Activated T-cell treated with anti-CD3 and anti-CD28 coated beads, Interleukin-2, amount 50 U/mL, for 4 hours (primary cell): Measurements from ENCODE around the gene ZNF689. TPM values are rescaled to one million over a fixed set of nuclear protein-coding genes. Genes with fewer than 3 reads are reported as not detected.

Source experiments
- ATAC-seq, 2 donors: fragments of 200-7000 bp; cut with Tn5 transposase; one replicate each; pipeline ENCODE4 v1.10.0; 2021
- DNase-seq: peaks from one replicate; pipeline ENCODE4 v3.0.0-alpha.2; 2020
- H3K27me3 Mint-ChIP-seq: one replicate; pipeline ENCODE4 v1.8.0; 2021; ENCODE audit warnings: low read depth, mixed read lengths
- H3K36me3 Mint-ChIP-seq: one replicate; pipeline ENCODE4 v1.8.0; 2022; ENCODE audit warnings: mixed read lengths; ENCODE audit not compliant: insufficient read depth
- H3K4me1 Mint-ChIP-seq: one replicate; pipeline ENCODE4 v1.8.0; 2021; ENCODE audit warnings: low read depth, mixed read lengths
- H3K4me3 Mint-ChIP-seq: one replicate; pipeline ENCODE4 v1.8.0; 2021; ENCODE audit warnings: mild to moderate bottlenecking, moderate library complexity, mixed read lengths
- H3K9me3 Mint-ChIP-seq: one replicate; pipeline ENCODE4 v1.8.0; 2021; ENCODE audit warnings: mixed read lengths
- total RNA-seq, 3 donors: library from RNA; stranded (reverse); gene quantifications; one replicate each; pipeline ENCODE4 v1.2.1, GENCODE V29; 2021

Gene ZNF689
- total RNA-seq, 3 donors from 2014 or later: 15.4 to 16.9 (median 16.0) TPM

DNA sequence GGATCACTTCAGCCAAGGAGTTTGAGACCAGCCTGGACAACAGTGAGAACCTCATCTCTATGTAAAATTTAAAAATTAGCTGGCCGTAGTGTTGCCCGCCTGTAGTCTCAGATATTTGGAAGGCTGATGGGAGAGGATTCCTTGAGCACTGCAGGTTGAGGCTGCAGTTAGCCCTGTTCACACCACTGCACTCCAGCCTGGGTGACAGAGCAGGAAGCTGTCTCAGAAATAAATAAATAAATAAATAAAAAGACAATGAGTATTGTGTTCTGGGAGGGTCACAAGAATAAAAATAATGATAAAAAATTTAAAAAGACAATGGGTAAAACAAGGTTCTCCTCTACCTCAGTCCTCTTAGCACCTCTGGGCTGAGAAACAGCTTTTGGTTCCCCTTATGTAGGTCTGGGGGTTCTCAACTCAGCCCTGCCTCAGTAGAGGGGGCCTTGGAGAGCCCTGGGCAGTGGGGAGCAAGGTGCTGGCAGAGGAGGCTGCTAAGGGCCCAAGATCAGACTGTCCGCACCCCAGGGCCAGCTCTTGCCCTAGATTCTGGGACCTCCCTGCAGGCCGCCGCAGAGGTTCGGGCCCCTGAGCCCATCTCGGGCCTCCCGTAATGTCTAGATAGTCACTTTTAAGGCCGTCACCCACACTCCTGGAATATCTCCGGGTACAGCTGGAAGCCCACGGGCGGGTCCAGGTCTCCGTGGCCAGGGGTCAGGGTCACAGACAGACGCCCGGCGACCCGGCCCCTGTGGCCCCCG lies 55.5 kb downstream of the ZNF689 start:
- Mint-ChIP-seq H3K27me3 (no peaks in the 10 kb centered on the region), H3K4me3 (no peak overlapping the region), H3K9me3 (no peaks in the 10 kb centered on the region), H3K36me3 (peaks cover 15% of the 10 kb centered on the region), H3K4me1 (peaks cover 58% of the 10 kb centered on the region)
- ATAC-seq (no peak), DNase-seq (no peak)

DNA sequence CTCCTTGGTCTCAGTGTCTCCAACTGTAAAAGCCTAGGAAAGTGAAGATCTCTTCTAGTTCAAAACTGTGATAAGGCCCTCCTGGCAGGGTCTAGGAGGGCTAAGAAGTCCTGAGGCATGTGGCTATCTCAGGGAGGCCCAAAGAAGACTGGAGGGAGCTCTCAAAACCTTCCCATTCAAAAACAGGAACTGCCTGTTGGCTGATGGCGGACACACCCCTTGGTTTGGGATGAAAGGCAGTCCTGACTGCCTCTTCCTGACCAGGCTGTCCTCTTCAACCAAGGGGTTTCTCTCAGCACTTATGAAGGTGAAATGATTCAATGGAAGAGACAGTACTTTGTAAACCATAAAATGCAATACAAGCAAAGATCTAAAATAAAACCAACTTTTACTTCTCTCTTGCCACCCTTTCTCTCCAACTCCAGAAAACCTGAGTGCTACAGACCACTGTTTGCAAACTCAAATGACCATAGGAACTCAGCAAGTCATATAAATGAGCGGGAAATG lies 56.7 kb downstream of the ZNF689 start:
- no peak overlapping the region for H3K4me3 Mint-ChIP-seq

DNA sequence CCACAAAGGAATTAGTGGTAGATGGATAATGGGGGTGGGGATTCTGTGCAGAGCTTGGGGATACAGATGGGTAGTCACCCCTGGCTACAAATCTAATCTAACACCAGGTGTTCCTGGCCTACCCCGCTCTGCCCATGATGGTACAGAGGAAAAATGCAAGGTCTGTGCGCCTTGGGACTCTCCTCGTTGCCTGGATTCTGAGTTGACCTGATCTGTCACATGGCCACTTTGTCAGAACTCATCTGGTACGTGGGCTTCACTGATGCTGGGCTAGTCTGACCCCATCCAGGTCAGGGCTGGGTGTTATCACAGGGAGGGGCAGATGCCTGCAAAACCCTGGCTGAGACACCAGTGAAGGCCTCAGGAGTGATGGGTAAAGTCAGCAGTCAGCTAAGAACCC lies 57.2 kb downstream of the ZNF689 start:
- no peaks in the 10 kb centered on the region for H3K27me3 Mint-ChIP-seq
- H3K4me1 Mint-ChIP-seq: peaks cover 58% of the 10 kb centered on the region
- DNase-seq: no peak
- no peak overlapping the region for H3K4me3 Mint-ChIP-seq
- peaks cover 15% of the 10 kb centered on the region for H3K36me3 Mint-ChIP-seq
- ATAC-seq: no peak
- H3K9me3 Mint-ChIP-seq: no peaks in the 10 kb centered on the region

More for the DNA sequence above, 56.7 kb downstream of the ZNF689 start:
- peaks cover 58% of the 10 kb centered on the region for H3K4me1 Mint-ChIP-seq
- peaks cover 15% of the 10 kb centered on the region for H3K36me3 Mint-ChIP-seq
- H3K27me3 Mint-ChIP-seq: no peaks in the 10 kb centered on the region
- DNase-seq (no peak), ATAC-seq (no peak)
- no peaks in the 10 kb centered on the region for H3K9me3 Mint-ChIP-seq

Other genes with a start within 250 kb of the ZNF689 start
- gene TBC1D10B, start 239.9 kb downstream of the ZNF689 start, total RNA-seq: 10 to 100 TPM; 48.2 to 52.5 (median 49.6) TPM
- under 1 TPM in 1 of 3 donors, not detected in 2; 0.76 TPM for gene MYL11, start 235.6 kb downstream of the ZNF689 start, total RNA-seq
- gene SEPTIN1, start 227.8 kb downstream of the ZNF689 start, total RNA-seq: 100 to 1,000 TPM; 133 to 164 (median 152) TPM
- gene ZNF48, start 215.0 kb downstream of the ZNF689 start, total RNA-seq: 10 to 100 TPM; 18.0 to 19.2 (median 18.1) TPM
- gene ZNF771, start 202.8 kb downstream of the ZNF689 start, total RNA-seq: 1 to 10 TPM; 7.1 to 9.8 (median 9.4) TPM
- gene DCTPP1, start 180.4 kb downstream of the ZNF689 start, total RNA-seq: 100 to 1,000 TPM; 226 to 283 (median 250) TPM
- 10 to 100 TPM; 64.5 to 69.1 (median 67.1) TPM for gene SEPHS2, start 164.5 kb downstream of the ZNF689 start, total RNA-seq
- gene ITGAL, start 137.6 kb downstream of the ZNF689 start, total RNA-seq: 100 to 1,000 TPM; 193 to 259 (median 220) TPM
- gene ZNF768, start 83.8 kb downstream of the ZNF689 start, total RNA-seq: 10 to 100 TPM in 2 of 3 donors, 1 to 10 TPM in 1; 9.1 to 10.7 (median 10.5) TPM
- 10 to 100 TPM; 14.2 to 15.4 (median 15.2) TPM for gene ZNF747, start 75.5 kb downstream of the ZNF689 start, total RNA-seq
- gene ZNF764, start 52.0 kb downstream of the ZNF689 start, total RNA-seq: 10 to 100 TPM; 21.2 to 23.4 (median 22.5) TPM
- gene ZNF688, start 38.7 kb downstream of the ZNF689 start, total RNA-seq: 1 to 10 TPM; 5.6 to 8.1 (median 7.4) TPM
- 1 to 10 TPM; 4.7 to 9.5 (median 6.8) TPM for gene ZNF785, start 24.7 kb downstream of the ZNF689 start, total RNA-seq
- gene PRR14, start 40.6 kb upstream of the ZNF689 start, total RNA-seq: 10 to 100 TPM; 65.1 to 85.3 (median 71.0) TPM
- gene FBRS, start 48.0 kb upstream of the ZNF689 start, total RNA-seq: 100 to 1,000 TPM; 132 to 158 (median 137) TPM
- 100 to 1,000 TPM in 1 of 3 donors, 10 to 100 TPM in 2; 86.3 to 100 (median 96.5) TPM for gene SRCAP, start 88.8 kb upstream of the ZNF689 start, total RNA-seq
- 10 to 100 TPM; 31.1 to 34.5 (median 31.9) TPM for gene PHKG2, start 138.0 kb upstream of the ZNF689 start, total RNA-seq
- gene CFAP119, start 151.7 kb upstream of the ZNF689 start, total RNA-seq: 1 to 10 TPM; 2.8 to 4.7 (median 4.3) TPM
- 100 to 1,000 TPM; 111 to 115 (median 113) TPM for gene RNF40, start 151.9 kb upstream of the ZNF689 start, total RNA-seq
- gene ZNF629, start 176.8 kb upstream of the ZNF689 start, total RNA-seq: 1 to 10 TPM; 5.3 to 7.0 (median 7.0) TPM